GM12878 (cell line): ENCODE results near the gene LSM5. TPM values are rescaled to one million over a fixed set of nuclear protein-coding genes. Genes with fewer than 3 reads are reported as not detected.

Experiments
- ATAC-seq: fragments of 200-7000 bp; cut with Tn5 transposase; 3 replicates; pipeline ENCODE4 v1.9.1; 2020; ENCODE audit warnings: mild to moderate bottlenecking, moderate library complexity
- BruUV-seq: library from RNA; stranded (reverse); fragments of 400-500 nt; replicated peaks from 2 replicates; lab custom pipeline; 2021; lab: Mats Ljungman, UMichigan
- CTCF ChIA-PET: fragments of 300-600 bp; sonication (Branson Sonifier 250); formaldehyde crosslinking; extraction: SDS; loops from one replicate; lab custom pipeline; 2021; ENCODE audit warnings: inconsistent platforms; lab: Yijun Ruan, JAX
- POLR2A ChIA-PET: fragments of 350-600 bp; formaldehyde crosslinking; extraction: SDS; loops from one replicate; lab custom pipeline; 2021; ENCODE audit warnings: inconsistent platforms; lab: Charles Lee
- RAD21 ChIA-PET: fragments of 300-600 bp; sonication (Branson Sonifier 250); formaldehyde crosslinking; loops from one replicate; lab custom pipeline; 2023; ENCODE audit warnings: antibody characterized with exemption; ENCODE audit not compliant: unreplicated experiment; lab: Charles Lee
- SMC1A ChIA-PET: fragments of 300-600 bp; sonication (Branson Sonifier 250); formaldehyde crosslinking; loops from one replicate; lab custom pipeline; 2023; ENCODE audit not compliant: unreplicated experiment, uncharacterized antibody; lab: Charles Lee
- DNase-seq: peaks from one replicate; pipeline ENCODE4 v3.0.0-alpha.2; 2011; ENCODE audit warnings: low read depth, low spot score
- FAIRE-seq: peaks from 3 replicates; lab custom pipeline; 2011; peaks lifted over from hg19 to GRCh38; lab: Jason Lieb, UNC
- H2AFZ ChIP-seq: 2 replicates; pipeline ENCODE4 v1.6.0; 2011; ENCODE audit warnings: low read depth, low read length, control low read depth; ENCODE audit not compliant: control insufficient read depth
- H3K27ac ChIP-seq: 2 replicates; pipeline ENCODE4 v1.5.1; 2011; ENCODE audit warnings: control low read depth; ENCODE audit not compliant: control insufficient read depth, insufficient read depth
- H3K27me3 ChIP-seq, 2 experiments: replicated peaks in 1 of 2; 2 replicates each; pipeline versions ENCODE4 v1.6.0 to v1.6.1; 2011; ENCODE audit warnings: low read length in 1 of 2; ENCODE audit not compliant: control insufficient read depth in 2 of 2, insufficient read depth in 2 of 2
- H3K36me3 ChIP-seq, 2 experiments: 2 replicates each; pipeline ENCODE4 v1.5.1; 2011; ENCODE audit warnings: low read length in 1 of 2; ENCODE audit not compliant: control insufficient read depth in 2 of 2, insufficient read depth in 2 of 2
- H3K4me1 ChIP-seq: 2 replicates; pipeline ENCODE4 v1.6.1; 2011; ENCODE audit warnings: mild to moderate bottlenecking, low read length, moderate library complexity, mixed read lengths; ENCODE audit not compliant: control insufficient read depth, insufficient read depth
- H3K4me2 ChIP-seq: 2 replicates; pipeline ENCODE4 v1.6.0; 2011; ENCODE audit warnings: control low read depth; ENCODE audit not compliant: control insufficient read depth, insufficient read depth
- H3K4me3 ChIP-seq: fragments of 200-600 bp; sonication (generic); 2 replicates; pipeline ENCODE4 v1.5.1; 2016
- H3K79me2 ChIP-seq: 2 replicates; pipeline ENCODE4 v1.6.0; 2011; ENCODE audit warnings: low read length; ENCODE audit not compliant: control insufficient read depth, insufficient read depth
- H3K9ac ChIP-seq: 2 replicates; pipeline ENCODE4 v1.8.0; 2011; ENCODE audit warnings: low read length, control low read depth, mixed read lengths; ENCODE audit not compliant: control insufficient read depth, insufficient read depth
- H3K9me3 ChIP-seq: replicated peaks from 3 replicates; pipeline ENCODE4 v1.5.1; 2011; ENCODE audit warnings: mild to moderate bottlenecking, low read length; ENCODE audit not compliant: control insufficient read depth, insufficient read depth
- H4K20me1 ChIP-seq: 2 replicates; pipeline ENCODE4 v1.6.0; 2011; ENCODE audit not compliant: control insufficient read depth, insufficient read depth
- CBX5 ChIP-seq: sonication (generic); IDR thresholded peaks from 2 replicates; pipeline ENCODE4 v1.6.1; 2016; ENCODE audit warnings: low read depth, moderate library complexity, mild to moderate bottlenecking, inconsistent platforms
- CEBPZ ChIP-seq: fragments of 150-350 bp; IDR thresholded peaks from 2 replicates; pipeline ENCODE4 v1.6.1; 2016; ENCODE audit warnings: low read depth, low read length
- CREM ChIP-seq: IDR thresholded peaks from 2 replicates; pipeline ENCODE4 v1.6.1; 2014; ENCODE audit warnings: antibody characterized with exemption, low read depth
- FOXK2 ChIP-seq: fragments of 450-650 bp; IDR thresholded peaks from 2 replicates; pipeline ENCODE4 v1.6.1; 2017; ENCODE audit warnings: mild to moderate bottlenecking, moderate library complexity
- KDM1A ChIP-seq: fragments of 200-600 bp; sonication (generic); IDR thresholded peaks from 2 replicates; pipeline ENCODE4 v1.6.1; 2016; ENCODE audit warnings: borderline replicate concordance
- NFYA ChIP-seq: IDR thresholded peaks from 2 replicates; pipeline ENCODE4 v1.6.1; 2011; ENCODE audit warnings: low read depth, mild to moderate bottlenecking, low read length, improper control_type of control experiment, borderline replicate concordance
- POLR2A ChIP-seq: IDR thresholded peaks from 2 replicates; pipeline ENCODE4 v1.6.1; 2011; ENCODE audit warnings: low read depth, mild to moderate bottlenecking, low read length
- PRDM15 ChIP-seq: fragments of 450-650 bp; formaldehyde crosslinking; IDR thresholded peaks from 2 replicates; pipeline ENCODE4 v1.4.0; 2020; ENCODE audit warnings: mild to moderate bottlenecking, moderate library complexity
- RCOR1 ChIP-seq: conservative IDR thresholded peaks from 2 replicates; pipeline ENCODE4 v1.6.1; 2012; ENCODE audit warnings: low read depth, low read length, improper control_type of control experiment
- SIX5 ChIP-seq: IDR thresholded peaks from 2 replicates; pipeline ENCODE4 v1.6.1; 2011; ENCODE audit warnings: mild to moderate bottlenecking, low read depth, low read length, moderate library complexity; ENCODE audit not compliant: severe bottlenecking
- SREBF1 ChIP-seq: IDR thresholded peaks from 2 replicates; pipeline ENCODE4 v1.6.1; 2012; ENCODE audit warnings: mild to moderate bottlenecking, low read length
- WRNIP1 ChIP-seq: IDR thresholded peaks from 2 replicates; pipeline ENCODE4 v1.6.1; 2011; ENCODE audit warnings: low read depth, low read length, improper control_type of control experiment, borderline replicate concordance
- ZBED1 ChIP-seq: IDR thresholded peaks from 2 replicates; pipeline ENCODE4 v1.6.1; 2016; ENCODE audit warnings: borderline replicate concordance
- ZNF274 ChIP-seq: IDR thresholded peaks from one replicate; pipeline ENCODE4 v1.8.0; 2011; ENCODE audit not compliant: insufficient read length, insufficient read depth
- ZNF384 ChIP-seq: IDR thresholded peaks from 2 replicates; pipeline ENCODE4 v1.6.1; 2012; ENCODE audit warnings: low read depth, mild to moderate bottlenecking, low read length, improper control_type of control experiment, borderline replicate concordance
- ZNF687 ChIP-seq: fragments of 450-650 bp; IDR thresholded peaks from 2 replicates; pipeline ENCODE4 v1.6.1; 2017; ENCODE audit warnings: mild to moderate bottlenecking, moderate library complexity
- WGBS: methylation state at CpG from one replicate; pipeline ENCODE4 v1.1.6; 2016; ENCODE audit warnings: low lambda C conversion rate; ENCODE audit not compliant: insufficient replicate concordance, insufficient coverage; ENCODE audit errors: missing lambda C conversion rate; 5-methylcytosine and 5-hydroxymethylcytosine counted together
- in situ Hi-C: fragments of 300-500 bp; cut with MboI; formaldehyde crosslinking; loops from 9 replicates; pipeline ENCODE4 v1.14.3; 2018; ENCODE audit warnings: mixed read lengths
- intact Hi-C: fragments of 100-400 bp; cut with micrococcal nuclease; formaldehyde crosslinking; loops from one replicate; pipeline ENCODE4 v1.14.2; 2022; ENCODE audit not compliant: unreplicated experiment
- polyA plus RNA-seq, 11 experiments: library from polyadenylated mRNA; depleted of rRNA in 4 of 11; unstranded in 6 of 11; stranded (reverse) in 5 of 11; fragments of >200 nt; fragmentation: Nextera tagmentation in 4 of 11; fragmentation: Illumina TruSeq in 1 of 11; extraction: Ambion mirVana in 4 of 11; extraction: Trizol in 1 of 11; gene quantifications; 1 replicate in 1 of 11; 2 replicates in 10 of 11; pipeline versions ENCODE4 v1.2.1 to v1.2.3, GENCODE V29; 2011 to 2016; ENCODE audit warnings: inconsistent platforms in 2 of 11, missing spikeins in 2 of 11, low read depth in 1 of 11
- total RNA-seq, 4 experiments: library from RNA; depleted of rRNA in 3 of 4; stranded (reverse); fragments of >200 nt in 3 of 4; fragmentation: Illumina TruSeq in 1 of 4; extraction: Trizol in 1 of 4; gene quantifications; 2 replicates each; pipeline versions ENCODE4 v1.2.1 to v1.2.3, GENCODE V29; 2013 to 2021

The LSM5 gene
- total and polyA plus RNA-seq, 10 of the 15 experiments (the other 5 are each of a cell fraction or from before 2014, with no cell fraction given): 29.4 to 538 (median 145) TPM

GRCh38 chr7:32536585-32536984, 46.4 kb upstream of the LSM5 start:
- Histone ChIP-seq H3K4me3 (no peak overlapping the region), H3K27ac (no peak overlapping the region), H3K27me3 (no peaks in the 10 kb centered on the region), H3K9ac (no peak overlapping the region), H3K36me3 (no peaks in the 10 kb centered on the region; a peak in 1 of 4 replicates), H3K9me3 (no peaks in the 10 kb centered on the region; the same call in 2 of the 3 replicates), H3K4me2 (no peak overlapping the region), H2AFZ (no peak overlapping the region), H4K20me1 (no peaks in the 10 kb centered on the region), H3K79me2 (no peaks in the 10 kb centered on the region; the same call in none of the 2 replicates), H3K4me1 (no peaks in the 10 kb centered on the region)
- 35% methylated on average over 1 of the region's 1 CpG for WGBS
- in situ Hi-C loops: no loop called here
- no peak for FAIRE-seq
- intact Hi-C loops: no loop called here
- SMC1A ChIA-PET: no interaction called here
- no peak for ATAC-seq
- CTCF ChIA-PET: no interaction called here
- RAD21 ChIA-PET: no interaction called here
- POLR2A ChIA-PET: no interaction called here
- BruUV-seq: no TSS peak
- DNase-seq: no peak
- TF ChIP-seq CREM (no peak), CEBPZ (no peak), NFYA (no peak), CBX5 (no peak), SREBF1 (no peak), KDM1A (no peak), POLR2A (no peak), ZNF274 (no peak), ZBED1 (no peak), RCOR1 (no peak), ZNF687 (no peak), ZNF384 (no peak), PRDM15 (CRISPR knock-in tag) (no peak), FOXK2 (no peak), SIX5 (no peak), WRNIP1 (no peak)
